Measurements from ENCODE around the gene CCDC194.

The CCDC194 gene

GRCh38 chr19:17405250-17406045, 11.5 kb upstream of the CCDC194 start, which contains the start of gene BST2:
TSS of gene BST2 (minus strand) at chr19:17405630. CDS start at chr19:17405575, 55 bp downstream.
- peak; percentile 64 for DNase-seq

GRCh38 chr19:17404621-17405249, 10.7 kb upstream of the CCDC194 start:
- no peak for DNase-seq

- peak; percentile 19 for DNase-seq
These were observed 10.0 kb upstream of the CCDC194 start for GRCh38 chr19:17404015-17404414.

GRCh38 chr19:17402982-17403855, 9.2 kb upstream of the CCDC194 start:
- peak; percentile 36 for DNase-seq

GRCh38 chr19:17401628-17402027, 7.6 kb upstream of the CCDC194 start:
- no peak for DNase-seq

DNA sequence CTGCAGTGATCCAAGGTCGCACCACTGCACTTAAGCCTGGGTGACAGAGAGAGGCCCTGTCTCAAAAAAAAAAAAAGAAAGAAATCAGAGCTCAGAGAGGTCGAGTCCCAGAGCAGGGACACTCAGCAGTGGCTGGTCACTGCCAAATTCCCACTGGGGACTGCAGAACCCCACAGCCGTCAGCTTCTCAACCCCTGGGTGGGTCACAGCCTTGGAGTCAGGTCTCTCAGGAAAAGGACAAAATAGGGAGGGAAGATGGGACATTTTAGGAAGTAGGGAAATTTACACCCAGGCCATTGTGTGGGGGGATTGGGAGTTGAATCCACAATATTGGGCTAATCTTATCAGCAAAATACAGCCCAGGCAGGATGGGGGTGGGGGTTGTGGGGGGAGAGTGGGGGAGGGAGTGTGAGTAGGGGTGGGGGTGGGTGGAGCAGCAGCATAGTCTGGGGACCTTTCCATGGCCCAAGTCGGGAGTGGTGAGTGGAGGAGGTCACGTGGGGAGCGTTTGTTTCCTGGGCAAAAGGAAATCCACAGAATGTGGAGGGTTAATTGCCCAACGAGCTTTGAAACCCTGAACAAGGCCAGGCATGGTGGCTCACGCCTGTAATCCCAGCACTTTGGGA, 5.0 kb upstream of the CCDC194 start:
- DNase-seq, result no peak

DNA sequence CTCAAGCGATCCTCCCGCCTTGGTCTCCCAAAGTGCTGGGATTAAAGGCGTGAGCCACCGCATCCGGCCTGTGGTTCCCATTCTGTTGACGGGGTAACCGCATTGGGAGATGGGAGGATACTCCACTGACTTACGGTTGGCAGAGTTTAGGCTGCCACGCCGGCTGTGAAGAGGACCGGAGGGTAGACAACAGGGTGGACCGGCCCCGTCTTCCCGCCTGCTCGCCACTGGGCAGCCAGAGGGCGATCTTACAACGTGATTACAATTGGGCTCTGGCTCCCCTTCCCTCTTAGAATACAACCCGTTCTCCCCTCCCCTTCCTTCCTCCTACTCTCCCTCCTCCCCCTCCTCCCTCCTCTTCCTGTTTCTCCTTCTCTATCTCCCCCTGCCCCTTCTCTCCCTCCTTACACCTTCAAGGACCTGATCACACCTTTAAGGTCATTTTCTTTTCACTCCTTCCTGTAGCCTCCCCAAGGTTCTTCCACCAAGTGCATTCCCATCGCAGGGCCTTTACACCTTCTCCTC, 957 bp upstream of the CCDC194 start:
- DNase-seq, result peak; percentile 86

DNA sequence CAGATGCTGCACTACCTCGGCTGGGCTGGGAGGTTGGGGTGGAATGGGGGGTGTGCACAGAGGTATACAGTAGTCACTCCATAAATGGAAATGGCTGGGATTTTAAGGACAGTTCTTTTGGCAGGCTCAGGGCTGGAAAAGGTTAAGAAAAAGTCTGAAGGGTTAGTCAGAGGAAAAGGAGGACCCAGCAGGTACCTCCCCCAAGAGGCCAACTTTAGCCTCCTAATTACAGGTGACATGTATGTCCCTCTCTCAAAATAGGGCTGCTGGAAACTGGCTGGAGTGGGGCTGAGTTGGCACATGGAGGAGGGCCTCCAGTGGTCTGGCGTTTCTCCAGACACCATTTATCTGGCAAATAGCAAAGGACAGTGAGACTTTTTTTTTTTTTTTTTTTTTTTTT, 994 bp downstream of the CCDC194 start:
- DNase-seq, result no peak

- peak; percentile 5 for DNase-seq
These were observed 2.4 kb downstream of the CCDC194 start for GRCh38 chr19:17391371-17392151.

DNA sequence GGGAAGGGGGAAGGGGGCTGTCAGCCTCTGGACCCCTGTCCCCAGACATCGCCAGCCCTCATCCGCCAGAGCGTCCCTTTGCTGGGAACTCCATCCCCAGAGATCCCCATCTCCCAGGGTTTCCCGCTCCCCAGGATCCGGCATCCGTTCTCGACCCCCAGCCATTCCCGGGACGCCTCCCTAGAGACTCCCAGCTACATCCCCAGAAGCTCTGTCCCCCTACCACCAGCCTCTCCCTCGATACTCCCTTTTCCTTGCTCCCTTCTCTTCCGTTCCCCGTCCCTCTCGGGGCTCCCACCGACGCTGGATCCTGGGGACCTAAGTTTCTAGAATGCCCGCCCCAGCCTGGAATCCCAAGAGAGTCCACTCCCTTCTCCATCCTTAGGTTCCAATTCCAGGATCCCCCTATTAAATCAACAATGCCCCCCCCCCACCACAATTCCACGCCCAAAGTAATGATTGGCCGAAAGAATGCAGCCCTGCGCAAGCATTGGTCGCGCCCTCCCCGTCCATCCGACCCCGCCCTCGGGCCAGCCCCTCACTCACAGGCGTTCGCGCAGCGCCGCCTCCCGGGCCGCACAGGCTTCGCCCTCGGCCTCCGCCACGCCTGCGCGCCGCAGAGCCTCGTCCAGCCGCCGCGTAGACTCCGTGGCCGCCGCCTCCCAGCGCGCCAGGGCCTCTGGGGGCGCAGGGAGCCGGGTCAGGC, 3.2 kb downstream of the CCDC194 start:
- peak; percentile 95 for DNase-seq

- peak; percentile 30 for DNase-seq
These were observed 3.9 kb downstream of the CCDC194 start for GRCh38 chr19:17389957-17390664.

DNA sequence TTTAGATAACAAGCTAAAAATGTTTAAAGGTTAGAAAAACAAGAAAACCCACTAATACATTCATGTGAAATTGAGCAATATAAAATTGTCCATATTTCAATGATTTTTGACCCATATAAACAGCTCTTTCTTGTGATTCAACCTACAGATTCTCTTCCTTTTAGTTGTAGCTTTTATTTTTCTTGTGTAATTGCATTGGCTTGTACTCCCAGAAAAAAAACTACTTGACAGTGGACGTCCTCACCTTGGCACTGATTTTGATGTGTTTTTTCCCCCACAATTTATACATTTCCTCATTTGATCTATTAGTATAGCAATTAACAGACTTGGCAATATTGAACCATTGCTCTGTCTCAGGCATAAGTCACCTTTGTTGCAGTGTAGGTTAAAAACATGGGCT, 4.7 kb downstream of the CCDC194 start:
- DNase-seq, result no peak

GRCh38 chr19:17385878-17386611, 8.0 kb downstream of the CCDC194 start:
- DNase-seq, result peak; percentile 76

- DNase-seq, result no peak
These were observed 13.4 kb downstream of the CCDC194 start for GRCh38 chr19:17380426-17381138.

DNA sequence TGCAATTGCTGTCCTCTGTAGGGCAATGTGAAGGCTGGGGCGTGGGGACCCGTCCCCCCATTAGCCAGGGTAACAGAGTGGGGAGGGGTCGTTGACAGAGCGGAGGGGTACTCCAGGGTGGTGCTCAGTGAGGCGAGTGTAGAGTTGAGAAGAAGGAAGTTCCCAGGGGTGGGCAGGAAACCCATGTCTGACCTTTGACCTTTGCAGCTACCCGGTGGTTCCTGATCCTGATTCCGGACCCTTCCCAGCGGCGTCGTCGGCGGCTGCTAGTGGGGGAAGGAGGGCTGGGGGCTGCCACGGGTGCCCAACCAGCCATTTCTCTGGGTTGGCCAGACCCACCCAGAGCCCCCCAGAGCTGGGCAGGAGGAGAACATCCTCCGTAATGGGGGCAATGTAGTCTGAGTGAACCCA, 14.8 kb downstream of the CCDC194 start:
- no peak for DNase-seq

DNA sequence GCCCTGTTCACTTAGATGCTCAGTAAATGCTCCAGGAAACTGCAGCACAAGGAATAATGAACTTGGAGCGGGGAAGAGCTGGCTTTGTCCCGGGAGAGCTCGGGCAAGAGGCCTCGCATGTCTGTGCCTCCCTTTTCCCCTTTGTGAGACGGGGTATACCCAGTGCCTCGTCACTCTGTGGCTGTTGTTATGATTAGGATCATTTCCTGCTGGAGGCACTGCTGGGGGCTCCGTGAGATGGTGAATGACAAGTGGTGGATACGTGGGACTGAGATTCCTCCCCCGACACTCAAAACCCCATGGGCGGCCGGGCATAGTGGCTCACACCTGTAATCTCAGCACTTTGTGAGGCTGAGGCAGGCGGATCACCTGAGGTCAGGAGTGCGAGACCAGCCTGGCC, 15.7 kb downstream of the CCDC194 start:
- no peak for DNase-seq

DNA sequence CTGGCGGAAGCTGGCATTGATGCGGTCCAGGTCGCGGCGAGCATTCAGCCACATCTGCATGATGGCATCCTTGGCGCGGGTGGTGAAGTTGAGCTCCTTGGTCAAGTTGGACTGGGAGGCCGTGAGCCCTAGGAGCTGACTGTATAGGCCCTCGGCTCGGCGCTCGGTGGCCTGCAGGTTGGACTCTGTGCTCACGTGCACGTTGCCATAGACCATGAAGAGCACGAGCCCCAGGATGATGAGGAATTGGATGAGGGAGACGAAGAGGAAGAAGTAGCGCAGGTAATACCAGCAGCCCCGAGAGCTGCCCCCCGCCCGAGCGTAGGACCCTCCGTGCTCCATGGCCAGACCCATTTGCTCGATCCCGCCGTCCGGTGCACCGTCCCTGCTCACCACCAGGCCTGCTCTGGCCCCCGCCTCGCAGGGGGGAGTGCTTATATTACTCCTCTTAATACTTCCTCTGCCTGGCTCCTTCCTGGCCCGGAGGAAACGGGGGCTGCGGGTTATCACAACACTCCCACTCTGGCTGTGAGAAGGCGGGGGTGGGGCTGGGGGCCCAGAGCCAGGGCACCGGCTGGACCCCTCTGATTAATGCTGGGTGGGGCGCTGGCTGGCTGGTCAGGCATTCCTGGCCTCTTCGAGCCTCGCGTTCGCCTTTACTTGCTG, 16.9 kb downstream of the CCDC194 start, which contains the start of gene PLVAP:
PLVAP (minus strand) TSS at position 408 of the 666 bp plus-strand sequence; CDS start at position 354, 54 bp downstream.
- DNase-seq, result no peak

GRCh38 chr19:17370026-17370587, 23.9 kb downstream of the CCDC194 start:
- DNase-seq, result no peak

All from CD4-positive, alpha-beta T cell treated with Interleukin-6 for 4 hours (primary cell).